ENCODE data around the gene ID4.

Gene ID4

GRCh38 chr6:19827903-19828302 lies 9.3 kb upstream of the ID4 start:
- H3K4me3 ChIP-seq: no peak overlapping the region
- no peak overlapping the region for H3K27ac ChIP-seq

GRCh38 chr6:19830171-19830570 lies 7.0 kb upstream of the ID4 start:
- Histone ChIP-seq H3K4me3 (no peak overlapping the region), H3K27ac (no peak overlapping the region)

- no peak overlapping the region for H3K27ac ChIP-seq
- no peak overlapping the region for H3K4me3 ChIP-seq
Measured at GRCh38 chr6:19831358-19831757, 5.8 kb upstream of the ID4 start.

GRCh38 chr6:19833947-19834346 lies 3.2 kb upstream of the ID4 start:
- H3K27ac ChIP-seq: no peak overlapping the region
- no peak overlapping the region for H3K4me3 ChIP-seq

GRCh38 chr6:19834858-19835257 lies 2.3 kb upstream of the ID4 start:
- H3K27ac ChIP-seq: no peak overlapping the region
- no peak overlapping the region for H3K4me3 ChIP-seq

GRCh38 chr6:19835605-19836004 lies 1.6 kb upstream of the ID4 start:
- H3K27ac ChIP-seq: no peak overlapping the region

GRCh38 chr6:19837511-19838441 lies 606 bp downstream of the ID4 start:
- Histone ChIP-seq H3K27ac (peak overlapping the region; percentile 27 to 92 (median 83)), H3K4me3 (peak overlapping the region; percentile 47 to 66 (median 62))

More at GRCh38 chr6:19835605-19836004, 1.6 kb upstream of the ID4 start:
- no peak overlapping the region for H3K4me3 ChIP-seq

- peak overlapping the region; percentile 47 to 66 (median 62) for H3K4me3 ChIP-seq
- H3K27ac ChIP-seq: peak overlapping the region in 20 of 21 experiments; percentile 17 to 92 (median 80)
Measured at GRCh38 chr6:19838442-19839236, 1.5 kb downstream of the ID4 start.

- peak overlapping the region in 13 of 21 experiments; percentile 47 to 92 (median 86) for H3K27ac ChIP-seq
- peak overlapping the region; percentile 47 to 66 (median 62) for H3K4me3 ChIP-seq
Measured at GRCh38 chr6:19839237-19839546, 2.0 kb downstream of the ID4 start.

GRCh38 chr6:19839788-19840187 lies 2.6 kb downstream of the ID4 start:
- H3K27ac ChIP-seq: peak overlapping the region in 2 of 21 experiments; percentile 90 to 92
- H3K4me3 ChIP-seq: peak overlapping the region in 4 of 7 experiments; percentile 59 to 66 (median 63)

GRCh38 chr6:19841181-19841580 lies 4.0 kb downstream of the ID4 start:
- no peak overlapping the region for H3K4me3 ChIP-seq
- H3K27ac ChIP-seq: no peak overlapping the region

GRCh38 chr6:19842030-19842615 lies 5.0 kb downstream of the ID4 start:
- Histone ChIP-seq H3K4me3 (no peak overlapping the region), H3K27ac (no peak overlapping the region)

GRCh38 chr6:19844689-19845088 lies 7.5 kb downstream of the ID4 start:
- Histone ChIP-seq H3K27ac (peak overlapping the region in 1 of 21 experiments; percentile 6), H3K4me3 (no peak overlapping the region)

GRCh38 chr6:19845266-19846041 lies 8.3 kb downstream of the ID4 start:
- Histone ChIP-seq H3K4me3 (no peak overlapping the region), H3K27ac (no peak overlapping the region)

GRCh38 chr6:19848465-19849029 lies 11.4 kb downstream of the ID4 start:
- Histone ChIP-seq H3K4me3 (no peak overlapping the region), H3K27ac (no peak overlapping the region)

GRCh38 chr6:19849196-19849595 lies 12.0 kb downstream of the ID4 start:
- no peak overlapping the region for H3K27ac ChIP-seq

GRCh38 chr6:19849755-19850154 lies 12.6 kb downstream of the ID4 start:
- Histone ChIP-seq H3K27ac (peak overlapping the region in 1 of 21 experiments; percentile 19), H3K4me3 (no peak overlapping the region)

More at GRCh38 chr6:19849196-19849595, 12.0 kb downstream of the ID4 start:
- no peak overlapping the region for H3K4me3 ChIP-seq

- Histone ChIP-seq H3K4me3 (no peak overlapping the region), H3K27ac (no peak overlapping the region)
Measured at GRCh38 chr6:19851241-19852089, 14.3 kb downstream of the ID4 start.
